PC-9 (cell line): ENCODE results near the gene LRMDA. TPM values are rescaled to one million over a fixed set of nuclear protein-coding genes. Genes with fewer than 3 reads are reported as not detected.

ENCODE experiments used
- BruUV-seq: library from RNA; stranded (reverse); fragments of 400-500 nt; replicated peaks from 2 replicates; lab custom pipeline; 2021; lab: Mats Ljungman, UMichigan
- CTCF ChIA-PET: fragments of 300-600 bp; sonication (Branson Sonifier 250); formaldehyde crosslinking; loops from one replicate; lab custom pipeline; 2022; ENCODE audit warnings: antibody characterized with exemption; lab: Charles Lee
- POLR2A ChIA-PET: fragments of 300-600 bp; sonication (Branson Sonifier 250); formaldehyde crosslinking; loops from one replicate; lab custom pipeline; 2022; ENCODE audit warnings: antibody characterized with exemption; ENCODE audit not compliant: unreplicated experiment; lab: Charles Lee
- DNase-seq, 2 experiments: peaks; one replicate each; pipeline versions ENCODE4 v3.0.0 to v3.0.0-alpha.2; 2015 to 2022; ENCODE audit warnings: mixed read lengths in 1 of 2
- H2AFZ ChIP-seq: fragments of 200-600 bp; sonication (generic); 2 replicates; pipeline ENCODE4 v1.8.1; 2017; ENCODE audit warnings: antibody characterized with exemption
- H3F3A ChIP-seq: fragments of 200-600 bp; sonication (generic); 2 replicates; pipeline ENCODE4 v1.8.1; 2017; ENCODE audit warnings: antibody characterized with exemption, mild to moderate bottlenecking, low read depth; ENCODE audit not compliant: insufficient read depth
- H3K27ac ChIP-seq: fragments of 200-600 bp; sonication (generic); 2 replicates; pipeline ENCODE4 v1.6.1; 2016; ENCODE audit warnings: mixed run types
- H3K27me3 ChIP-seq: fragments of 200-600 bp; sonication (generic); 2 replicates; pipeline ENCODE4 v1.6.1; 2016; ENCODE audit warnings: low read depth, mixed run types; ENCODE audit not compliant: insufficient read depth
- H3K36me3 ChIP-seq: fragments of 200-600 bp; sonication (generic); 2 replicates; pipeline ENCODE4 v1.6.1; 2016; ENCODE audit warnings: low read depth, mixed run types
- H3K4me1 ChIP-seq: fragments of 200-600 bp; sonication (generic); replicated peaks from 2 replicates; pipeline ENCODE4 v1.6.1; 2016; ENCODE audit warnings: mixed run types; ENCODE audit not compliant: insufficient read depth
- H3K4me2 ChIP-seq: fragments of 200-600 bp; sonication (generic); 2 replicates; pipeline ENCODE4 v1.6.1; 2017; ENCODE audit warnings: mixed run types
- H3K4me3 ChIP-seq: fragments of 200-600 bp; sonication (generic); 2 replicates; pipeline ENCODE4 v1.6.1; 2016; ENCODE audit warnings: mixed run types
- H3K79me2 ChIP-seq: fragments of 200-600 bp; sonication (generic); 2 replicates; pipeline ENCODE4 v1.6.1; 2017; ENCODE audit warnings: low read depth, mixed run types
- H3K9me2 ChIP-seq: fragments of 200-600 bp; sonication (generic); 2 replicates; pipeline ENCODE4 v1.8.1; 2017; ENCODE audit warnings: mild to moderate bottlenecking; ENCODE audit not compliant: insufficient read depth
- H3K9me3 ChIP-seq: fragments of 200-600 bp; sonication (generic); 2 replicates; pipeline ENCODE4 v1.8.1; 2016; ENCODE audit warnings: low read depth; ENCODE audit not compliant: insufficient read depth
- H4K20me1 ChIP-seq: fragments of 200-600 bp; sonication (generic); 2 replicates; pipeline ENCODE4 v1.8.1; 2017; ENCODE audit not compliant: insufficient read depth
- EZH2 ChIP-seq: fragments of 200-600 bp; sonication (generic); IDR thresholded peaks from 2 replicates; pipeline ENCODE4 v1.8.0; 2017; ENCODE audit warnings: antibody characterized with exemption, low read depth
- intact Hi-C: fragments of 100-400 bp; cut with micrococcal nuclease; formaldehyde crosslinking; loops from one replicate; pipeline ENCODE4 v1.10.0; 2022; ENCODE audit not compliant: unreplicated experiment
- total RNA-seq: library from RNA; stranded (reverse); gene quantifications from 2 replicates; pipeline ENCODE4 v1.2.3, GENCODE V29; 2021
- TF ChIP-seq, protein P1 (sequence below): fragments of 200-600 bp; sonication (generic); conservative IDR thresholded peaks from 2 replicates; pipeline ENCODE4 v1.6.1; 2017; ENCODE audit warnings: mixed run types, antibody characterized with exemption, mild to moderate bottlenecking, moderate library complexity

LRMDA gene
- total RNA-seq, 1 experiment from 2014 or later, result not detected

DNA sequence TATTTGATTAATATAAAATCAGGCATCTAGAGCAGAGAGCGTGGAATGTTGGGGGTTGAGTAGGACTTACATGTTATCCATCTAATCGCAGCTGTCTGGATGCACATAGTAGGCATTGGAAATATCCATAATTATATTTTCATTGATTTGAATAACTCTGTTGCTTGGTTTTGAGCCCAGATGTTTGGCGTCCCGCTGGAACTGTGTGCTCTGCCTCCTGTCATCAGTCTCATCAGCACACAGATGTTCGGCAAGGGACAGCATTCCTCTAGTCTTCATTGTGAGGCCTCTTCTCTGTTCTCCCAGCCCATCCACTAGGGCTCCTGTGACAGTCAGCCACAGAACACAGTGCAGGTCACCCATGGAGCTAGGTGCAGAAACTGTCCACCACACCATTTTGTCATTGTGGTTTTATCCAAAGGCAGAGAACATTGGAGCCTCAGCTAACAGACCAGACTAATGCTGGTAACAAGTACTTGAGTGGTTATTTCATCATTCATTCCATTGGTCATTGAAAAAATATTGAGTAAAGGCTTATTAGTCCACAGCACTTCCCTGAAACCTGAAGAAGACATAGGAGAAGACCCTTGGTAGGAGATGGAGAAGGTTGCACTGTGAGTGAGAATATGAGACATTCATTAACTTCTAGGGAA, 927.4 kb downstream of the LRMDA start:
- POLR2A ChIA-PET, result no interaction called here
- CTCF ChIA-PET, result no interaction called here
- H3K27ac ChIP-seq, result no peak overlapping the region
- no peaks in the 10 kb centered on the region for H3K36me3 ChIP-seq
- no TSS peak for BruUV-seq
- H4K20me1 ChIP-seq, result no peaks in the 10 kb centered on the region
- H3K4me3 ChIP-seq, result no peak overlapping the region
- intact Hi-C loops, result no loop called here
- H2AFZ ChIP-seq, result no peak overlapping the region
- no peak overlapping the region for H3K4me2 ChIP-seq
- no peak for TF ChIP-seq EZH2
- TF ChIP-seq, protein P1, sequence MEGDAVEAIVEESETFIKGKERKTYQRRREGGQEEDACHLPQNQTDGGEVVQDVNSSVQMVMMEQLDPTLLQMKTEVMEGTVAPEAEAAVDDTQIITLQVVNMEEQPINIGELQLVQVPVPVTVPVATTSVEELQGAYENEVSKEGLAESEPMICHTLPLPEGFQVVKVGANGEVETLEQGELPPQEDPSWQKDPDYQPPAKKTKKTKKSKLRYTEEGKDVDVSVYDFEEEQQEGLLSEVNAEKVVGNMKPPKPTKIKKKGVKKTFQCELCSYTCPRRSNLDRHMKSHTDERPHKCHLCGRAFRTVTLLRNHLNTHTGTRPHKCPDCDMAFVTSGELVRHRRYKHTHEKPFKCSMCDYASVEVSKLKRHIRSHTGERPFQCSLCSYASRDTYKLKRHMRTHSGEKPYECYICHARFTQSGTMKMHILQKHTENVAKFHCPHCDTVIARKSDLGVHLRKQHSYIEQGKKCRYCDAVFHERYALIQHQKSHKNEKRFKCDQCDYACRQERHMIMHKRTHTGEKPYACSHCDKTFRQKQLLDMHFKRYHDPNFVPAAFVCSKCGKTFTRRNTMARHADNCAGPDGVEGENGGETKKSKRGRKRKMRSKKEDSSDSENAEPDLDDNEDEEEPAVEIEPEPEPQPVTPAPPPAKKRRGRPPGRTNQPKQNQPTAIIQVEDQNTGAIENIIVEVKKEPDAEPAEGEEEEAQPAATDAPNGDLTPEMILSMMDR, result no peak
- no peaks in the 10 kb centered on the region for H3K9me2 ChIP-seq
- no peaks in the 10 kb centered on the region for H3K27me3 ChIP-seq
- no peaks in the 10 kb centered on the region for H3F3A ChIP-seq
- H3K79me2 ChIP-seq, result no peaks in the 10 kb centered on the region
- no peaks in the 10 kb centered on the region for H3K9me3 ChIP-seq
- H3K4me1 ChIP-seq, result no peaks in the 10 kb centered on the region
- DNase-seq, result no peak

DNA sequence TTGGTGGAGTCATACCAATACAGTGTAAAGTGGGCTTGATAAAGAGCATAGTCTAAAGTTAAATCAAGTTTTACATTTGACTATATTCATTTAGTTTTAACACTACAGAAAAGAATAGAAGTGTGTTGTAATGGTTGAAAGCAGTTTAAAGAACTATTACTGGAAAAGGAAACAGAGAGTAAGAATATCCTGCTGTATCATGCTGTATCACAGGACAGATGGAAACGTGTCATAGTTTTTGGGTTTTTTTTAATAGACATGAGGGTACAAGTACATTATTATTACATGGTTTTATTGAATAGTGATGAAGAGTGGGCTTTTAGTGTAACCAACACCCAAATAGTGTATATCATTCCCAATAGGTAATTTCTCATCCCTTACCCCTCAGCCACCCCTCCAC, 944.3 kb downstream of the LRMDA start:
- no peak overlapping the region for H3K4me2 ChIP-seq
- intact Hi-C loops, result no loop called here
- no peaks in the 10 kb centered on the region for H3K9me3 ChIP-seq
- H3K4me1 ChIP-seq, result no peaks in the 10 kb centered on the region; the same call in 1 of the 2 replicates
- H3K27me3 ChIP-seq, result no peaks in the 10 kb centered on the region
- POLR2A ChIA-PET, result no interaction called here
- no peaks in the 10 kb centered on the region for H3K36me3 ChIP-seq
- CTCF ChIA-PET, result no interaction called here
- DNase-seq, result no peak
- H4K20me1 ChIP-seq, result no peaks in the 10 kb centered on the region
- no peaks in the 10 kb centered on the region for H3K79me2 ChIP-seq
- H2AFZ ChIP-seq, result no peak overlapping the region
- no peaks in the 10 kb centered on the region for H3F3A ChIP-seq
- no peak for TF ChIP-seq EZH2
- TF ChIP-seq, protein P1, result no peak
- no peaks in the 10 kb centered on the region for H3K9me2 ChIP-seq
- BruUV-seq, result no TSS peak
- H3K27ac ChIP-seq, result no peak overlapping the region
- H3K4me3 ChIP-seq, result no peak overlapping the region

DNA sequence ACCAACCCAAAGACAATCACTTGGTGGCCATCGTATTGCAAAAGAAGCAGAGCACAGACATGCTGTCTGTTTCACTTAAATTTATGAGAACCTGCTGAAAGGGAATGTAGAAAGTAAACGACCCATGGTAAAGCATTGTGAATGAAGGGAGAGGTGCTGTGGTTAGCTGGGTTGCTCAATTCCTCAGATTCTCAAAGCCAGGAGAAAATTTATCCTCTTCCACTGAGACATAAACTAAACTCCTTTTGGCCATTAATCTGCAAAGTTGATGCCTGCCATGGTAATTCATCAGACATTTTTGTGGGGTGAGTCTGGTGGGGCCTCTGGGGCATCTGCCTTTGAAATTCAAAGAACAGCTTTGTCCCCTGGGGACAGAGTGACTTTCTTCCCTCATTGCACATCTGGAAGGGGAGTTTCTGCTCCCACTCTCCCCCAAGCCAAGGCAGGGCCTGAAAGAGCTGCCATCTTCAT, 951.0 kb downstream of the LRMDA start:
- H4K20me1 ChIP-seq, result no peaks in the 10 kb centered on the region
- no peaks in the 10 kb centered on the region for H3K36me3 ChIP-seq
- H3K79me2 ChIP-seq, result no peaks in the 10 kb centered on the region
- intact Hi-C loops, result no loop called here
- H3K4me2 ChIP-seq, result no peak overlapping the region
- H3K27me3 ChIP-seq, result no peaks in the 10 kb centered on the region
- H3K4me1 ChIP-seq, result 0 out of 2 replicates have a peak, but pooled peaks cover 3% of the 10 kb centered on the region
- H3K4me3 ChIP-seq, result no peak overlapping the region
- POLR2A ChIA-PET, result no interaction called here
- CTCF ChIA-PET, result no interaction called here
- no peak for TF ChIP-seq EZH2
- TF ChIP-seq, protein P1, result no peak
- no peaks in the 10 kb centered on the region for H3K9me3 ChIP-seq
- H2AFZ ChIP-seq, result no peak overlapping the region
- no peak for DNase-seq
- no peaks in the 10 kb centered on the region for H3F3A ChIP-seq
- H3K9me2 ChIP-seq, result no peaks in the 10 kb centered on the region
- BruUV-seq, result no TSS peak
- no peak overlapping the region for H3K27ac ChIP-seq
